Measurements from ENCODE around the gene HAUS3. TPM values are rescaled to one million over a fixed set of nuclear protein-coding genes. Genes with fewer than 3 reads are reported as not detected.

Gene HAUS3
- total and polyA plus RNA-seq, 2 experiments from 2014 or later = 21.4 to 36.0 TPM

- TF ChIP-seq ZNF462 (CRISPR knock-in tag; IDR thresholded peaks at IDR 0.05) (no peak), EZH2 (IDR thresholded peaks at IDR 0.05; ENCODE audit: low read depth, unreplicated experiment) (no peak), JUNB (IDR thresholded peaks at IDR 0.05; ENCODE audit: unreplicated experiment) (no peak), NANOG (IDR thresholded peaks at IDR 0.05; ENCODE audit: borderline replicate concordance) (no peak), ZNF331 (CRISPR knock-in tag; IDR thresholded peaks at IDR 0.05; ENCODE audit: low read depth) (no peak), ZNF114 (CRISPR knock-in tag; IDR thresholded peaks at IDR 0.05) (no peak)
These were observed 918 bp downstream of the HAUS3 start (continued) for GRCh38 chr4:2241003-2241402.

- Histone ChIP-seq H4K20me1 (replicated peaks; ENCODE audit: insufficient read depth) (peaks cover 27% of the 10 kb centered on the region), H3K79me2 (replicated peaks; ENCODE audit: insufficient read depth) (peaks cover 51% of the 10 kb centered on the region), H3K4me2 (no peak overlapping the region), H3K4me1 (ENCODE audit: insufficient read depth) (peaks cover 22% of the 10 kb centered on the region), H3K27me3 (ENCODE audit: insufficient read depth) (no peaks in the 10 kb centered on the region), H3K9me2 (ENCODE audit: insufficient read depth) (no peaks in the 10 kb centered on the region), H3K36me3 (ENCODE audit: insufficient read depth) (peaks cover 14% of the 10 kb centered on the region; the same call in 1 of the 2 replicates), H2AFZ (no peak overlapping the region), H3F3A (replicated peaks; ENCODE audit: low read depth) (no peaks in the 10 kb centered on the region), H3K4me3 (no peak overlapping the region), H3K27ac (ENCODE audit: low read depth) (no peak overlapping the region)
- no peak for TF ChIP-seq POLR2AphosphoS5 (IDR thresholded peaks at IDR 0.05; ENCODE audit: low read depth)
- no peak for TF ChIP-seq ZNF114 (CRISPR knock-in tag; IDR thresholded peaks at IDR 0.05)
- no peak for TF ChIP-seq NANOG (IDR thresholded peaks at IDR 0.05; ENCODE audit: borderline replicate concordance)
- TF ChIP-seq EZH2phosphoT487 (IDR thresholded peaks at IDR 0.05; ENCODE audit: unreplicated experiment) = no peak
- no peak for TF ChIP-seq REST (IDR thresholded peaks at IDR 0.05; ENCODE audit: unreplicated experiment)
- no peak for TF ChIP-seq EZH2 (IDR thresholded peaks at IDR 0.05; ENCODE audit: low read depth, unreplicated experiment)
- no peak for TF ChIP-seq STAT1 (IDR thresholded peaks at IDR 0.05; ENCODE audit: unreplicated experiment)
- no peak for TF ChIP-seq JUNB (IDR thresholded peaks at IDR 0.05; ENCODE audit: unreplicated experiment)
- TF ChIP-seq CTCF (conservative IDR thresholded peaks at IDR 0.05; ENCODE audit: low read depth in 2 of 2) = no peak
- TF ChIP-seq ZNF331 (CRISPR knock-in tag; IDR thresholded peaks at IDR 0.05; ENCODE audit: low read depth) = no peak
- Mint-ChIP-seq H3K4me3 (no peak overlapping the region), H3K9me3 (no peaks in the 10 kb centered on the region), H3K36me3 (ENCODE audit: low read depth) (peaks cover 17% of the 10 kb centered on the region; the same call in 2 of the 3 replicates), H3K27ac (no peak overlapping the region), H3K4me1 (peaks cover 25% of the 10 kb centered on the region), H3K27me3 (ENCODE audit: insufficient read depth, low read depth, poor library complexity) (peaks cover 3% of the 10 kb centered on the region)
- no peak for DNase-seq (ENCODE audit: low spot score)
- no peak for ATAC-seq
These were observed 4.8 kb downstream of the HAUS3 start for GRCh38 chr4:2236944-2237666.
